Measurements from ENCODE around the gene TMCO2.
"Not testable (repeated sequence)": the region's sequence is repeated elsewhere in the genome, so short reads cannot be mapped to it uniquely, and the experiment has no call there.

Gene TMCO2

GRCh38 chr1:40247655-40248054 is at the start of gene TMCO2:
TMCO2 (plus strand) TSS chr1:40247937; CDS start chr1:40247994, 57 bp downstream.
- no peak for DNase-seq (ENCODE audit: low read depth)
- H3K4me3 ChIP-seq (ENCODE audit: low read length), result no peak within 1 kb of the TSS
- TF ChIP-seq CTCF (IDR thresholded peaks at IDR 0.05; ENCODE audit: insufficient read depth, low read depth, low read length, missing control alignments), result no peak

- DNase-seq (ENCODE audit: low read depth), result no peak
- H3K4me3 ChIP-seq (ENCODE audit: low read length), result no peak overlapping the region
- no peak for TF ChIP-seq CTCF (IDR thresholded peaks at IDR 0.05; ENCODE audit: insufficient read depth, low read depth, low read length, missing control alignments)
Measured at GRCh38 chr1:40199126-40199525, 48.6 kb upstream of the TMCO2 start.

GRCh38 chr1:40204856-40205255 is 42.9 kb upstream of the TMCO2 start:
- H3K4me3 ChIP-seq (ENCODE audit: low read length), result no peak overlapping the region
- TF ChIP-seq CTCF (IDR thresholded peaks at IDR 0.05; ENCODE audit: insufficient read depth, low read depth, low read length, missing control alignments), result no peak
- no peak for DNase-seq (ENCODE audit: low read depth)

GRCh38 chr1:40210511-40211204 is 37.1 kb upstream of the TMCO2 start:
- no peak for DNase-seq (ENCODE audit: low read depth)
- no peak overlapping the region for H3K4me3 ChIP-seq (ENCODE audit: low read length)
- no peak for TF ChIP-seq CTCF (IDR thresholded peaks at IDR 0.05; ENCODE audit: insufficient read depth, low read depth, low read length, missing control alignments)

- DNase-seq (ENCODE audit: low read depth), result no peak
- TF ChIP-seq CTCF (IDR thresholded peaks at IDR 0.05; ENCODE audit: insufficient read depth, low read depth, low read length, missing control alignments), result no peak
- no peak overlapping the region for H3K4me3 ChIP-seq (ENCODE audit: low read length)
Measured at GRCh38 chr1:40218333-40218732, 29.4 kb upstream of the TMCO2 start.

GRCh38 chr1:40221471-40221905 is 26.2 kb upstream of the TMCO2 start:
- H3K4me3 ChIP-seq (ENCODE audit: low read length); DNase-seq (ENCODE audit: low read depth): not testable (repeated sequence)

GRCh38 chr1:40221977-40222772 is 25.6 kb upstream of the TMCO2 start:
- DNase-seq (ENCODE audit: low read depth), result no peak
- TF ChIP-seq CTCF (IDR thresholded peaks at IDR 0.05; ENCODE audit: insufficient read depth, low read depth, low read length, missing control alignments), result no peak
- H3K4me3 ChIP-seq (ENCODE audit: low read length), result no peak overlapping the region

Measured in epithelial cell of esophagus (primary cell).